Activated CD4-positive, alpha-beta T cell treated with anti-CD3 and anti-CD28 coated beads, Interleukin-2, amount 50 U/mL, for 24 hours (primary cell): ENCODE results near the gene SEMA4A.

Source experiments
- DNase-seq, 2 donors: peaks; one replicate each; pipeline ENCODE4 v3.0.0-alpha.2; 2020; ENCODE audit warnings: low read depth in 1 of 2, low spot score in 1 of 2

Gene SEMA4A

GRCh38 chr1:156134716-156135435 is 18.5 kb upstream of the SEMA4A start:
- DNase-seq, result no peak

DNA sequence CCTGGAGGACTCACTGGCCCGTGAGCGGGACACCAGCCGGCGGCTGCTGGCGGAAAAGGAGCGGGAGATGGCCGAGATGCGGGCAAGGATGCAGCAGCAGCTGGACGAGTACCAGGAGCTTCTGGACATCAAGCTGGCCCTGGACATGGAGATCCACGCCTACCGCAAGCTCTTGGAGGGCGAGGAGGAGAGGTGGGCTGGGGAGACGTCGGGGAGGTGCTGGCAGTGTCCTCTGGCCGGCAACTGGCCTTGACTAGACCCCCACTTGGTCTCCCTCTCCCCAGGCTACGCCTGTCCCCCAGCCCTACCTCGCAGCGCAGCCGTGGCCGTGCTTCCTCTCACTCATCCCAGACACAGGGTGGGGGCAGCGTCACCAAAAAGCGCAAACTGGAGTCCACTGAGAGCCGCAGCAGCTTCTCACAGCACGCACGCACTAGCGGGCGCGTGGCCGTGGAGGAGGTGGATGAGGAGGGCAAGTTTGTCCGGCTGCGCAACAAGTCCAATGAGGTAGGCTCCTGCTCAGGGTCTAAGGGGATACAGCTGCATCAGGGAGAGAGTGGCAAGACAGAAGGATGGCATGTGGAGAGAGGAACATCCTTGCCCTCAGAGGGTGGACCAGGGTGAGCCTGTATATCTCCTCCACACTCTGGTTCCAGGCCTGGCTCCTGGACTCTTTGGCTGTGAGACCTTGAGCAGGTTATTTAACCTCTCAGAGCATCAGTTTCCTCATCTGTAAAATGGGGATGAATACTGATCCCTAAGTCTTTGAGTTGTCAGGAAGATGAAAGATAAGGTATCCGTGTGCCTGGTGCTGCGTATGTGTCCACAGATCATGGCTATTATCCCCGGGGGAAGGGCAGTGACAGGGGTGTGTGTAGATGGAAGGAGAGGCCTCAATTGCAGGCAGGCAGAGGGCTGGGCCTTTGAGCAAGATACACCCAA is 17.2 kb upstream of the SEMA4A start:
- DNase-seq, result no peak

GRCh38 chr1:156136970-156137483 is 16.4 kb upstream of the SEMA4A start:
- no peak for DNase-seq

GRCh38 chr1:156138458-156138867 is 14.9 kb upstream of the SEMA4A start:
- no peak for DNase-seq

- DNase-seq, result no peak
These were observed 12.3 kb upstream of the SEMA4A start for GRCh38 chr1:156140879-156141707.

GRCh38 chr1:156143765-156144489 is 9.5 kb upstream of the SEMA4A start:
- DNase-seq, result no peak

- no peak for DNase-seq
These were observed 8.6 kb upstream of the SEMA4A start for GRCh38 chr1:156144742-156145141.

DNA sequence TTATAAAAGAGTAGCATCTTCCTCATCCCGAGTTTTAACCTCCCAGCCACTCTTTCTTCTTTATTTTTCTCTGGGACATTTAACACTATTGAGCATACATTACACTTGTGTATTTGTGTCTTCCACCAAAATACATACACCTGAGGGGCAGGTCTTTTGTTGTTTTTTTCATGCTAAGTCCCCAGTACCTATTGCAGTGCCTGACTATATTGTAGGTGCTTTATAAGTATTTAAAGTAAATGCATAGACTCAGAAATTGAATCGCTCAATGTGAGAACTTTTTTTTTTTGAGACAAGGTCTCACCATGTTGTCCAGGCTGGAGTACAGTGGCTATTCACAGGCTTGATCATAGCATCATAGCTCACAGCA is 7.8 kb upstream of the SEMA4A start:
- DNase-seq, result no peak

- DNase-seq, result no peak
These were observed 7.2 kb upstream of the SEMA4A start for GRCh38 chr1:156146020-156146768.

DNA sequence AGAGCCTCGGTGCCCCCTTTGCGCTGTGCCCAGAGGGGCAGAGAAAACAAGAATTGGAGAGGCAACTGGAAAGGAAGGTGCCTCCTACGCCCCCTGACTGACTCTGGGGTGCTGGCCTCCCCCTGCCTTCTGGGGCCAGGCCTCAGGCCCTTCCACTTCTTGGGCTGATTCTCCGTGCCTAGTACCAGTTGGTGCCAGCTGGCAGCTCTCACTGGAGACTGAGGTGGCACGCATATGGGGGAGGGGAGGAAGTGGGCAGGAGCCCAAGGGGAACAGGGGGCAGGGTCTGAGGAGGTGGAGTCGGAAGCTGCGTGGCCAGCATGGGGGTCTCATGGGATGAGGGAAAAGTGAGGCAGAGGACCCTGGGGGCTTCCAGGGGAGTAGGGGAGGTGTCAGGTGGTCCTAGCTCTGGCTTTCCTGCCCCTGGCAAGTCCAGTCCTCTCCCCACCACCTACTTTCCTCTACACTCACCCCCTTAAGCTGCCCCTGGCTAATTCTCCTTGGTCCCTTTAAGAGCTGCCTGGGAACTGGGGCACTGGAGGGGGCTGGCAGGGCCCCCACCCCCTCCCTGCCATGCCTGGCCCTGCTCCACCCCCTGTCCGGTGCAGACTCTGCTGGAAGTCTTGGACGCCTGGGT is 6.5 kb upstream of the SEMA4A start:
- no peak for DNase-seq

DNA sequence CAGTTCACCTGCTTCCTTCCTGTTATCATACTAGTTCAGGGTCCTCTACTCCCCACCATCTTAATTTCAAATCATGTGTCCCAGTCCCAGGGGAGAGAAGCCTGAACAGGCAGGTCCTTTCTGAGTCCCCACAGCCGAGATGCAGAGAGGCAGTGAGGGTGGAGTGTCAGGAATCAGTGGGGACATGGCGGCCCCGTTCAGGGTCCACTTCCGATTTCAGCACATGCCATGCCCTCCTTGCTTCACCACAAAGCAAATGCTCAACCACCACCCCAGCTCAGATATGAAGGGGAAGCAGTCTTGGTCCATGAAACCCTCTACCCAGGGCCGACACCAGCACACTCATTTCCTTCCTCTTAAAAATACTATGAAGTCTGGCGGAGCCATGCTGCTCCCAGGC is 5.2 kb upstream of the SEMA4A start:
- DNase-seq, result no peak

- DNase-seq, result no peak
These were observed 3.7 kb upstream of the SEMA4A start for GRCh38 chr1:156149374-156150332.

DNA sequence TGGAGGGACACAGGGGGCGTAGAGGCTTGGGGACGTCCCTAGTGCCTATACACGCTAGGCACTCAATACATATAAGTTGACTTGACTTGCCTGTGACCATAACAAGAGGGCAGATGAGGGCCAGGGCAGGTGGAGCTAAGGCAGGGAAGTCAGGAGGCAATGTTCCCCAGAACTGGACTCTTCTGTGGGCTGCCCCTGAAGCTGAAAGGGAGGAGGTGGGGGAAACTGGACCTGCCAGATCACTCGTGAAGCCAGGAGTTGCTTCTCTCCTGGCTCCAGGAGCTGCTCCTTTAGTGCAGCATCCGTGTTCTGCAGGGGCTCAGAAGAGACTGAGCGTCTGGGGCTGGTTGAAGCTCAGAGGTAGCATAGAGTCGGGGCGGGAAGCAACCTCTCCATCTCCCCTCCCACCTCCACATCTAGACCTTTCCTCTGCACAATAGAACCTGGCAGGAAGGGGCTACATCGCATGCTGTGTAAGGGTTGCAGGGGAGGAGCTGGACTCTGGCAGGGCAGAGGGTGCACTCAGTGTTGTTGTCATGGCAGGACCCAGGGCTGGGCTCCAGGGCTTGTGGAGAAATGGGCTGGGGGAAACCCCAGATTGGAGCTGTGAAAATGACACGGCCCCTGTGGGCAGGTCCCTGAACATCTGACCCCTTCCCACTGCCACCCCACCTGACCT is 2.9 kb upstream of the SEMA4A start:
- no peak for DNase-seq

DNA sequence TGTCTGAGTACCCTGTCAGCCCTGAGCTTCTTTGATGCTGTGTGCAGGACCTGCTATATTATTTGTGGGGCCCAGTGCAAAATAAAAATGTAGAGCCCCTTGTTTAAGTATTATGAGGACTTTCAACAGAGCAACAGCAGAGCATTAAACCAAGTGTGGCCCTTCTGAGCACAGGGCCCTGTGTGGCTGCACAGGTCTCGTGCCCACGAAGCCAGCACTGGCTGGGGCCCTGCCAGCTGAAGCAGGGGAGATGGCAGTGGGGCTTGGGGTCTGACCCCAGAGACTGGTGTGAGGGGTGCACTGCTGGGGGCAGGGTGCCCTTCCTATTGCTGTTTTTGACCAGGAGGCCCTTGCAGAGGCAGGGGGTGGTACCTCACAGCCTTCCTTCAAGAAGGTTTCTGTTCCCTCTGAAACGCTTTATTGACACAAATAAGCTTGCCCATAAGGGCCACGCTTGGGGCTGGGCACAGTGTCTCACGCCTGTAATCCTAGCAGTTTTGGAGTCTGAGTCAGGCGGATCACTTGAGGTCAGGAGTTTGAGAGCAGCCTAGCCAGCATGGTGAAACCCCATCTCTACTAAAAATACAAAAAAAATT is 2.2 kb upstream of the SEMA4A start:
- DNase-seq, result no peak

- no peak for DNase-seq
These were observed 757 bp upstream of the SEMA4A start for GRCh38 chr1:156152628-156153027.

- no peak for DNase-seq
These were observed 948 bp downstream of the SEMA4A start for GRCh38 chr1:156154317-156154749.
